K562 (cell line): ENCODE results near the gene DENND1A.

Experiments
- ARID2 ChIP-seq: fragments of 450-650 bp; IDR thresholded peaks from 2 replicates; pipeline ENCODE4 v1.6.1; 2017; ENCODE audit warnings: antibody characterized with exemption, mild to moderate bottlenecking
- CREB1 ChIP-seq, 2 experiments: sonication (generic) in 1 of 2; formaldehyde crosslinking in 1 of 2; IDR thresholded peaks; 2 replicates each; pipeline versions ENCODE4 v1.6.1 to v1.8.0; 2012 to 2022; ENCODE audit warnings: inconsistent platforms in 1 of 2, mild to moderate bottlenecking in 1 of 2, missing genetic modification reagents in 1 of 2, moderate library complexity in 1 of 2
- ELF4 ChIP-seq: fragments of 450-650 bp; formaldehyde crosslinking; IDR thresholded peaks from 2 replicates; pipeline ENCODE4 v1.4.0; 2022; ENCODE audit warnings: missing genetic modification characterization
- HDAC2 ChIP-seq: fragments of 450-650 bp; IDR thresholded peaks from 2 replicates; pipeline ENCODE4 v1.6.1; 2016; ENCODE audit warnings: mild to moderate bottlenecking
- JUND ChIP-seq, 2 experiments: IDR thresholded peaks; 2 replicates in 1 of 2; 3 replicates in 1 of 2; pipeline ENCODE4 v1.6.1; 2011; ENCODE audit warnings: borderline replicate concordance in 2 of 2, low read depth in 2 of 2, low read length in 2 of 2, improper control_type of control experiment in 1 of 2, missing biosample characterization in 1 of 2, missing genetic modification characterization in 1 of 2, missing genetic modification reagents in 1 of 2
- NR3C1 ChIP-seq: sonication (generic); formaldehyde crosslinking; IDR thresholded peaks from 2 replicates; pipeline ENCODE4 v1.8.1; 2022; ENCODE audit warnings: missing genetic modification reagents
- RCOR1 ChIP-seq, 2 experiments: IDR thresholded peaks; 2 replicates each; pipeline ENCODE4 v1.6.1; 2012; ENCODE audit warnings: low read depth in 2 of 2, low read length in 2 of 2, borderline replicate concordance in 1 of 2, improper control_type of control experiment in 1 of 2
- SIX5 ChIP-seq, 2 experiments: IDR thresholded peaks; 2 replicates each; pipeline ENCODE4 v1.6.1; 2011; ENCODE audit warnings: low read length in 2 of 2, borderline replicate concordance in 1 of 2, low read depth in 1 of 2, mild to moderate bottlenecking in 1 of 2, moderate library complexity in 1 of 2; ENCODE audit not compliant: insufficient read depth in 1 of 2
- U2AF1 ChIP-seq: fragments of 200-400 bp; formaldehyde crosslinking; optimal IDR thresholded peaks from 2 replicates; pipeline ENCODE3; 2017; ENCODE audit warnings: mild to moderate bottlenecking, low read depth, low read length, moderate library complexity
- ZNF175 ChIP-seq: fragments of 200-800 bp; sonication (Bioruptor generic); IDR thresholded peaks from 2 replicates; pipeline ENCODE4 v1.6.1; 2016; ENCODE audit warnings: low read depth, mild to moderate bottlenecking, missing genetic modification characterization, missing compliant biosample characterization
- ZNF217 ChIP-seq: sonication (generic); formaldehyde crosslinking; IDR thresholded peaks from 2 replicates; pipeline ENCODE4 v1.8.0; 2022; ENCODE audit warnings: mild to moderate bottlenecking, missing genetic modification reagents
- ZNF408 ChIP-seq: fragments of 250-450 bp; sonication (Bioruptor Pico); IDR thresholded peaks from 2 replicates; pipeline ENCODE4 v1.4.0; 2020; ENCODE audit warnings: low read depth, mild to moderate bottlenecking, moderate library complexity
- TF ChIP-seq, protein P1 (sequence below), 3 experiments: IDR thresholded peaks in 2 of 3; conservative IDR thresholded peaks in 1 of 3; 2 replicates each; pipeline ENCODE4 v1.5.1; 2011 to 2012; ENCODE audit warnings: low read length in 3 of 3, mild to moderate bottlenecking in 3 of 3, control low read depth in 2 of 3, improper control_type of control experiment in 1 of 3, inconsistent platforms in 1 of 3, low read depth in 1 of 3, mixed read lengths in 1 of 3, moderate library complexity in 1 of 3; ENCODE audit not compliant: insufficient read depth in 2 of 3
- TF ChIP-seq, protein P2 (sequence below), 2 experiments: fragments of 150-350 bp in 1 of 2; IDR thresholded peaks; 2 replicates each; pipeline ENCODE4 v1.6.1; 2012 to 2016; ENCODE audit warnings: low read depth in 2 of 2, low read length in 2 of 2, mild to moderate bottlenecking in 1 of 2, moderate library complexity in 1 of 2

DNA sequence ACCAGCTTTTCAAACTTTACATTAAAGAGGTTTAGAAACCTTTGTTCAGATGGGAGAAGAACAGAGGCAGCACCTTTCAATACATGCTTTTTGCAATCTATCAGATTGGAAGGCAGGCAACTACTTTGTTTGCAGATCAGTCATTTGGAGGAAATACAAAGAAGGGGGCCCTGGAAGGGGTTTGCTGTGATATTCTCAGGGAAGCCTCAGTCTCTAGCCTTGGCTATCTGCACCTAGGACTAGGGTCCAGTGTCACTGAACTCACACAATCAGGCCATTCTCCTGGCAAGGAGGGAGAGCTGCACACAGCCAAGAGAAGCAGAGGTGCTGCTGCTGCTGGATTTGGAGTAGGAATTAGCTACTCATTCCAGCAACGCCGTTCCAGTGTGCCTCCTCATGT, 494.5 kb downstream of the DENND1A start:
- TF ChIP-seq ZNF217 (no peak), CREB1 (IDR thresholded peaks at IDR 0.05) (no peak), CREB1 (CRISPR knock-in tag; IDR thresholded peaks at IDR 0.05) (no peak), ELF4 (CRISPR knock-in tag) (no peak), ZNF175 (CRISPR knock-in tag) (no peak), ARID2 (no peak), JUND (IDR thresholded peaks at IDR 0.05; ENCODE audit: borderline replicate concordance, low read depth, low read length) (no peak), JUND (tag; IDR thresholded peaks at IDR 0.05; ENCODE audit: borderline replicate concordance, low read depth, low read length) (no peak), ZNF408 (no peak), RCOR1 (IDR thresholded peaks at IDR 0.05; ENCODE audit: borderline replicate concordance in 1 of 2, low read depth in 2 of 2, low read length in 2 of 2) (no peak), U2AF1 (no peak), NR3C1 (CRISPR knock-in tag) (no peak), SIX5 (IDR thresholded peaks at IDR 0.05; ENCODE audit: borderline replicate concordance in 1 of 2, insufficient read depth in 1 of 2, low read depth in 1 of 2, low read length in 2 of 2) (no peak), HDAC2 (no peak)
- TF ChIP-seq, protein P1, sequence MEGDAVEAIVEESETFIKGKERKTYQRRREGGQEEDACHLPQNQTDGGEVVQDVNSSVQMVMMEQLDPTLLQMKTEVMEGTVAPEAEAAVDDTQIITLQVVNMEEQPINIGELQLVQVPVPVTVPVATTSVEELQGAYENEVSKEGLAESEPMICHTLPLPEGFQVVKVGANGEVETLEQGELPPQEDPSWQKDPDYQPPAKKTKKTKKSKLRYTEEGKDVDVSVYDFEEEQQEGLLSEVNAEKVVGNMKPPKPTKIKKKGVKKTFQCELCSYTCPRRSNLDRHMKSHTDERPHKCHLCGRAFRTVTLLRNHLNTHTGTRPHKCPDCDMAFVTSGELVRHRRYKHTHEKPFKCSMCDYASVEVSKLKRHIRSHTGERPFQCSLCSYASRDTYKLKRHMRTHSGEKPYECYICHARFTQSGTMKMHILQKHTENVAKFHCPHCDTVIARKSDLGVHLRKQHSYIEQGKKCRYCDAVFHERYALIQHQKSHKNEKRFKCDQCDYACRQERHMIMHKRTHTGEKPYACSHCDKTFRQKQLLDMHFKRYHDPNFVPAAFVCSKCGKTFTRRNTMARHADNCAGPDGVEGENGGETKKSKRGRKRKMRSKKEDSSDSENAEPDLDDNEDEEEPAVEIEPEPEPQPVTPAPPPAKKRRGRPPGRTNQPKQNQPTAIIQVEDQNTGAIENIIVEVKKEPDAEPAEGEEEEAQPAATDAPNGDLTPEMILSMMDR (IDR thresholded peaks at IDR 0.05 in 2 of 3, conservative IDR thresholded peaks at IDR 0.05 in 1 of 3; ENCODE audit: insufficient read depth in 2 of 3, low read depth in 1 of 3, low read length in 3 of 3): no peak
- TF ChIP-seq, protein P2, sequence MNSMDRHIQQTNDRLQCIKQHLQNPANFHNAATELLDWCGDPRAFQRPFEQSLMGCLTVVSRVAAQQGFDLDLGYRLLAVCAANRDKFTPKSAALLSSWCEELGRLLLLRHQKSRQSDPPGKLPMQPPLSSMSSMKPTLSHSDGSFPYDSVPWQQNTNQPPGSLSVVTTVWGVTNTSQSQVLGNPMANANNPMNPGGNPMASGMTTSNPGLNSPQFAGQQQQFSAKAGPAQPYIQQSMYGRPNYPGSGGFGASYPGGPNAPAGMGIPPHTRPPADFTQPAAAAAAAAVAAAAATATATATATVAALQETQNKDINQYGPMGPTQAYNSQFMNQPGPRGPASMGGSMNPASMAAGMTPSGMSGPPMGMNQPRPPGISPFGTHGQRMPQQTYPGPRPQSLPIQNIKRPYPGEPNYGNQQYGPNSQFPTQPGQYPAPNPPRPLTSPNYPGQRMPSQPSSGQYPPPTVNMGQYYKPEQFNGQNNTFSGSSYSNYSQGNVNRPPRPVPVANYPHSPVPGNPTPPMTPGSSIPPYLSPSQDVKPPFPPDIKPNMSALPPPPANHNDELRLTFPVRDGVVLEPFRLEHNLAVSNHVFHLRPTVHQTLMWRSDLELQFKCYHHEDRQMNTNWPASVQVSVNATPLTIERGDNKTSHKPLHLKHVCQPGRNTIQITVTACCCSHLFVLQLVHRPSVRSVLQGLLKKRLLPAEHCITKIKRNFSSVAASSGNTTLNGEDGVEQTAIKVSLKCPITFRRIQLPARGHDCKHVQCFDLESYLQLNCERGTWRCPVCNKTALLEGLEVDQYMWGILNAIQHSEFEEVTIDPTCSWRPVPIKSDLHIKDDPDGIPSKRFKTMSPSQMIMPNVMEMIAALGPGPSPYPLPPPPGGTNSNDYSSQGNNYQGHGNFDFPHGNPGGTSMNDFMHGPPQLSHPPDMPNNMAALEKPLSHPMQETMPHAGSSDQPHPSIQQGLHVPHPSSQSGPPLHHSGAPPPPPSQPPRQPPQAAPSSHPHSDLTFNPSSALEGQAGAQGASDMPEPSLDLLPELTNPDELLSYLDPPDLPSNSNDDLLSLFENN (IDR thresholded peaks at IDR 0.05; ENCODE audit: low read depth in 2 of 2, low read length in 2 of 2): no peak
